Gastroesophageal sphincter (tissue), 3 donors: ENCODE results near the gene IFT81.

Experiments
- CTCF ChIP-seq, 4 experiments: fragments of 200-600 bp in 2 of 4; fragments of 450-650 bp in 2 of 4; sonication (generic) in 1 of 4; IDR thresholded peaks; one replicate each; pipeline ENCODE4 v1.5.1; 2017 to 2019; ENCODE audit warnings: antibody characterized with exemption in 4 of 4, mild to moderate bottlenecking in 2 of 4, moderate library complexity in 2 of 4
- EP300 ChIP-seq: sonication (generic); formaldehyde crosslinking; IDR thresholded peaks from one replicate; pipeline ENCODE4 v1.6.1; 2017; ENCODE audit warnings: antibody characterized with exemption, mild to moderate bottlenecking
- POLR2A ChIP-seq, 2 donors: fragments of 450-650 bp; IDR thresholded peaks; one replicate each; pipeline ENCODE4 v1.6.1; 2017; ENCODE audit warnings: antibody characterized with exemption in 2 of 2, mild to moderate bottlenecking in 2 of 2, moderate library complexity in 1 of 2
- POLR2AphosphoS5 ChIP-seq: sonication (generic); formaldehyde crosslinking; IDR thresholded peaks from one replicate; pipeline ENCODE4 v1.6.1; 2017; ENCODE audit warnings: antibody characterized with exemption

GRCh38 chr12:110205931-110206330, 81.8 kb downstream of the IFT81 start:
- TF ChIP-seq CTCF (IDR thresholded peaks at IDR 0.05) (no peak), POLR2A (IDR thresholded peaks at IDR 0.05) (no peak), EP300 (no peak), POLR2AphosphoS5 (no peak)
